IMR-90 (cell line): ENCODE data around the gene FRY. TPM values are rescaled to one million over a fixed set of nuclear protein-coding genes. Genes with fewer than 3 reads are reported as not detected.
A peak's percentile ranks its signal among the peaks of the same experiment; 100 is the strongest.

Experiments
- ATAC-seq: fragments of 200-7000 bp; cut with Tn5 transposase; 2 replicates; pipeline ENCODE4 v1.9.1; 2020; ENCODE audit warnings: low read depth, mild to moderate bottlenecking, moderate library complexity
- BruUV-seq: library from RNA; stranded (reverse); fragments of 400-500 nt; replicated peaks from 2 replicates; lab custom pipeline; 2021; lab: Mats Ljungman, UMichigan
- CTCF ChIA-PET: fragments of 300-600 bp; formaldehyde crosslinking; extraction: SDS; loops from one replicate; lab custom pipeline; 2021; ENCODE audit warnings: antibody characterized with exemption; lab: Yijun Ruan, JAX
- POLR2A ChIA-PET: fragments of 300-600 bp; sonication (Branson Sonifier 250); formaldehyde crosslinking; loops from one replicate; lab custom pipeline; 2022; ENCODE audit warnings: antibody characterized with exemption; ENCODE audit not compliant: unreplicated experiment; lab: Charles Lee
- DNase-seq: peaks from one replicate; pipeline ENCODE4 v3.0.0; 2013
- H2AFZ ChIP-seq: replicated peaks from 2 replicates; pipeline ENCODE3; 2013; ENCODE audit warnings: low read length, mild to moderate bottlenecking; ENCODE audit not compliant: poor library complexity
- H2AK5ac ChIP-seq: 2 replicates; pipeline ENCODE4 v1.6.1; 2013; ENCODE audit warnings: low read depth, low read length, inconsistent platforms
- H2AK9ac ChIP-seq: replicated peaks from 2 replicates; pipeline ENCODE3; 2013; ENCODE audit warnings: mild to moderate bottlenecking, low read depth, low read length, moderate library complexity; ENCODE audit not compliant: poor library complexity
- H2BK120ac ChIP-seq: 2 replicates; pipeline ENCODE4 v1.6.1; 2013; ENCODE audit warnings: low read depth, low read length, inconsistent platforms
- H2BK15ac ChIP-seq: 3 replicates; pipeline ENCODE4 v1.6.1; 2013; ENCODE audit warnings: low read depth, low read length, inconsistent platforms
- H2BK20ac ChIP-seq: 2 replicates; pipeline ENCODE4 v1.6.1; 2013; ENCODE audit warnings: low read depth, mild to moderate bottlenecking, inconsistent platforms, low read length, moderate library complexity
- H2BK5ac ChIP-seq: 2 replicates; pipeline ENCODE4 v1.6.1; 2013; ENCODE audit warnings: mild to moderate bottlenecking, low read depth, low read length, inconsistent platforms; ENCODE audit not compliant: poor library complexity, severe bottlenecking
- H3K14ac ChIP-seq: replicated peaks from 2 replicates; pipeline ENCODE4 v1.6.1; 2013; ENCODE audit warnings: low read depth, low read length, inconsistent platforms
- H3K18ac ChIP-seq: 2 replicates; pipeline ENCODE4 v1.6.1; 2013; ENCODE audit warnings: low read depth, low read length, control low read depth
- H3K23ac ChIP-seq: 2 replicates; pipeline ENCODE4 v1.6.1; 2013; ENCODE audit warnings: low read depth, low read length, inconsistent platforms
- H3K27ac ChIP-seq: 2 replicates; pipeline ENCODE4 v1.5.1; 2013; ENCODE audit warnings: mild to moderate bottlenecking, control low read depth, low read length; ENCODE audit not compliant: insufficient read depth
- H3K27me3 ChIP-seq: 2 replicates; pipeline ENCODE4 v1.6.1; 2013; ENCODE audit warnings: low read length; ENCODE audit not compliant: control insufficient read depth, insufficient read depth
- H3K36me3 ChIP-seq: 2 replicates; pipeline ENCODE4 v1.6.1; 2013; ENCODE audit warnings: low read length, mixed read lengths; ENCODE audit not compliant: control insufficient read depth, insufficient read depth
- H3K4ac ChIP-seq: 2 replicates; pipeline ENCODE4 v1.6.1; 2013; ENCODE audit warnings: low read depth, low read length, inconsistent platforms
- H3K4me1 ChIP-seq: 2 replicates; pipeline ENCODE4 v1.6.1; 2013; ENCODE audit warnings: low read length, mixed read lengths; ENCODE audit not compliant: control insufficient read depth, insufficient read depth
- H3K4me2 ChIP-seq: 2 replicates; pipeline ENCODE4 v1.6.1; 2013; ENCODE audit warnings: low read depth, mild to moderate bottlenecking, control low read depth, low read length, moderate library complexity
- H3K4me3 ChIP-seq: 2 replicates; pipeline ENCODE4 v1.5.1; 2013; ENCODE audit warnings: low read depth, mild to moderate bottlenecking, control low read depth, low read length, moderate library complexity; ENCODE audit not compliant: insufficient read depth
- H3K56ac ChIP-seq: 2 replicates; pipeline ENCODE4 v1.6.1; 2013; ENCODE audit warnings: low read length, inconsistent platforms; ENCODE audit not compliant: insufficient read depth; ENCODE audit errors: extremely low read depth
- H3K79me1 ChIP-seq, 2 experiments: 2 replicates each; pipeline ENCODE4 v1.6.1; 2013; ENCODE audit warnings: low read length in 2 of 2, inconsistent platforms in 1 of 2, low read depth in 1 of 2
- H3K9ac ChIP-seq: 2 replicates; pipeline ENCODE4 v1.6.1; 2013; ENCODE audit warnings: low read depth, low read length, control low read depth
- H3K9me1 ChIP-seq: 2 replicates; pipeline ENCODE4 v1.6.1; 2013; ENCODE audit warnings: low read length, inconsistent platforms; ENCODE audit not compliant: insufficient read depth
- H3K9me3 ChIP-seq: 2 replicates; pipeline ENCODE4 v1.6.1; 2013; ENCODE audit warnings: low read length; ENCODE audit not compliant: control insufficient read depth, insufficient read depth
- H4K20me1 ChIP-seq: 2 replicates; pipeline ENCODE4 v1.6.1; 2013; ENCODE audit warnings: low read length, inconsistent platforms; ENCODE audit not compliant: insufficient read depth
- H4K5ac ChIP-seq: 2 replicates; pipeline ENCODE4 v1.6.1; 2013; ENCODE audit warnings: mild to moderate bottlenecking, low read depth, low read length, control low read depth
- H4K8ac ChIP-seq, 2 experiments: 2 replicates each; pipeline ENCODE4 v1.6.1; 2013; ENCODE audit warnings: low read depth in 2 of 2, low read length in 2 of 2, control low read depth in 1 of 2, inconsistent platforms in 1 of 2
- H4K91ac ChIP-seq: 2 replicates; pipeline ENCODE4 v1.6.1; 2013; ENCODE audit warnings: low read depth, low read length, inconsistent platforms; ENCODE audit not compliant: insufficient read depth
- BHLHE40 ChIP-seq: fragments of 150-350 bp; IDR thresholded peaks from 2 replicates; pipeline ENCODE4 v1.6.1; 2016; ENCODE audit warnings: mild to moderate bottlenecking, low read depth, low read length
- CEBPB ChIP-seq: IDR thresholded peaks from 2 replicates; pipeline ENCODE4 v1.6.1; 2012; ENCODE audit warnings: low read depth, low read length, improper control_type of control experiment
- CTCF ChIP-seq: conservative IDR thresholded peaks from 2 replicates; pipeline ENCODE4 v1.5.1; 2012; ENCODE audit warnings: mild to moderate bottlenecking, low read depth, low read length, improper control_type of control experiment
- MAFK ChIP-seq: IDR thresholded peaks from 2 replicates; pipeline ENCODE4 v1.6.1; 2012; ENCODE audit warnings: low read depth, low read length, improper control_type of control experiment
- RCOR1 ChIP-seq: IDR thresholded peaks from 2 replicates; pipeline ENCODE4 v1.6.1; 2012; ENCODE audit warnings: mild to moderate bottlenecking, low read length, improper control_type of control experiment; ENCODE audit not compliant: insufficient replicate concordance
- RFX5 ChIP-seq: IDR thresholded peaks from 2 replicates; pipeline ENCODE4 v1.8.0; 2012; ENCODE audit warnings: low read depth, mild to moderate bottlenecking, low read length, moderate library complexity
- USF2 ChIP-seq: fragments of 150-350 bp; IDR thresholded peaks from 2 replicates; pipeline ENCODE4 v1.6.1; 2017; ENCODE audit warnings: mild to moderate bottlenecking, antibody characterized with exemption, low read length, low read depth
- WGBS, 2 experiments: methylation state at CpG; one replicate each; pipeline versions ENCODE4 v1.1.5 to v1.1.7; 2013; ENCODE audit warnings: missing lambda C conversion rate in 2 of 2; ENCODE audit not compliant: insufficient read length in 1 of 2; ENCODE audit errors: extremely low coverage in 2 of 2; 5-methylcytosine and 5-hydroxymethylcytosine counted together
- dilution Hi-C: fragments of 300-500 bp; cut with HindIII; formaldehyde crosslinking; loops from one replicate; pipeline ENCODE4 v1.14.3; 2018; ENCODE audit warnings: low sequenced_read_pairs; ENCODE audit not compliant: unreplicated experiment
- in situ Hi-C: fragments of 300-500 bp; cut with MboI; formaldehyde crosslinking; loops from 3 replicates; pipeline ENCODE4 v1.14.3; 2019; ENCODE audit warnings: low sequenced_read_pairs, inconsistent platforms, mixed read lengths
- intact Hi-C: fragments of 100-400 bp; cut with micrococcal nuclease; formaldehyde crosslinking; loops from 2 replicates; pipeline ENCODE4 v1.10.0; 2022
- polyA plus RNA-seq, 3 experiments: library from polyadenylated mRNA; depleted of rRNA; stranded (reverse); fragments of >200 nt; gene quantifications; 2 replicates each; pipeline ENCODE4 v1.2.3, GENCODE V29; 2012; ENCODE audit warnings: low replicate concordance in 1 of 3
- total RNA-seq: library from RNA; depleted of rRNA; stranded (reverse); fragments of >200 nt; gene quantifications from 2 replicates; pipeline ENCODE4 v1.2.3, GENCODE V29; 2012

FRY gene
- total and polyA plus RNA-seq, 2 of the 4 experiments (the other 2 are of a cell fraction) = 3.0 to 4.8 TPM

- no peaks in the 10 kb centered on the region for H3K9me3 ChIP-seq
- peak overlapping the region; percentile 45 to 94; a peak in 3 of 4 replicates for H4K8ac ChIP-seq
- peak overlapping the region; percentile 99 for H2BK5ac ChIP-seq
- intact Hi-C loops = loop anchor here (5.0 kb wide), 2 partner anchors 193 to 278 kb away; partner anchors contain the start of gene FRY
- peak overlapping the region; percentile 90; the same call in 2 of the 3 replicates for H2BK15ac ChIP-seq
- peak overlapping the region; percentile 41 for H2AFZ ChIP-seq
- 0% methylated on average over 1 of the region's 5 CpGs; no CpG with 5 or more reads in 1 of the 2 experiments for WGBS, 2 experiments
- H3K56ac ChIP-seq = peak overlapping the region; percentile 85; the same call in 1 of the 2 replicates
- H3K4me1 ChIP-seq = peaks cover 21% of the 10 kb centered on the region
- peaks cover 12% of the 10 kb centered on the region; the same call in 1 of the 2 replicates for H3K36me3 ChIP-seq
- peak overlapping the region; percentile 94 for H3K4ac ChIP-seq
- peak overlapping the region; percentile 50 for H3K14ac ChIP-seq
- H2AK9ac ChIP-seq = no peak overlapping the region
- POLR2A ChIA-PET = interaction anchor here (1.3 to 1.7 kb wide), 2 partner anchors 14 to 192 kb away, joined by 3 to 10 read pairs; no protein-coding TSS in a partner anchor
- TF ChIP-seq BHLHE40 = no peak
- TF ChIP-seq CTCF = no peak
- no peak for TF ChIP-seq USF2
- peak; percentile 72 for TF ChIP-seq MAFK
- no peak for TF ChIP-seq RCOR1
- TF ChIP-seq RFX5 = no peak
- peak; percentile 71 for TF ChIP-seq CEBPB
- no peaks in the 10 kb centered on the region for H3K27me3 ChIP-seq
- H3K9me1 ChIP-seq = peaks cover 7% of the 10 kb centered on the region
- H4K20me1 ChIP-seq = no peaks in the 10 kb centered on the region
- H3K4me3 ChIP-seq = no peak overlapping the region
- H4K91ac ChIP-seq = peak overlapping the region; percentile 95
- H4K5ac ChIP-seq = peak overlapping the region; percentile 83
- no peaks in the 10 kb centered on the region for H3K79me1 ChIP-seq
- dilution Hi-C loops = no loop called here
- ATAC-seq (peak; percentile 86), DNase-seq (peak; percentile 92)
- peak overlapping the region; percentile 80; the same call in 1 of the 2 replicates for H3K23ac ChIP-seq
- H2BK120ac ChIP-seq = peak overlapping the region; percentile 96
- peak overlapping the region; percentile 99 for H3K18ac ChIP-seq
- no TSS peak for BruUV-seq
- peak overlapping the region; percentile 95 for H2BK20ac ChIP-seq
- H3K27ac ChIP-seq = peak overlapping the region; percentile 93
- H3K9ac ChIP-seq = no peak overlapping the region
- CTCF ChIA-PET = interaction anchor here (0.8 to 1.6 kb wide), 4 partner anchors 21 to 316 kb away, joined by 3 to 6 read pairs (median 4); partner anchors contain the start of gene FRY
- in situ Hi-C loops = no loop called here
- peak overlapping the region; percentile 66; the same call in 1 of the 2 replicates for H2AK5ac ChIP-seq
- H3K4me2 ChIP-seq = peak overlapping the region; percentile 18
Observed at GRCh38 chr13:32225481-32225931, 193.9 kb downstream of the FRY start.
